Activated T-helper 17 cell treated with anti-CD3 and anti-CD28 coated beads, Interleukin-2, amount 50 U/mL, for 72 hours (primary cell): ENCODE results near the gene B4GALNT4. TPM values are rescaled to one million over a fixed set of nuclear protein-coding genes. Genes with fewer than 3 reads are reported as not detected.
"Not testable (repeated sequence)": the region's sequence is repeated elsewhere in the genome, so short reads cannot be mapped to it uniquely, and the experiment has no call there.

Source experiments
- ATAC-seq: fragments of 150-1000 bp; cut with Tn5 transposase; replicated peaks from 2 replicates; pipeline ENCODE4 v1.10.0; 2021; ENCODE audit warnings: mild to moderate bottlenecking, moderate library complexity
- H3K27ac Mint-ChIP-seq: one replicate; pipeline ENCODE4 v1.8.0; 2022; ENCODE audit warnings: mixed read lengths
- H3K27me3 Mint-ChIP-seq: one replicate; pipeline ENCODE4 v1.8.0; 2022; ENCODE audit warnings: mixed read lengths
- H3K36me3 Mint-ChIP-seq: one replicate; pipeline ENCODE4 v1.8.0; 2022; ENCODE audit warnings: low read depth, mild to moderate bottlenecking, mixed read lengths
- H3K4me1 Mint-ChIP-seq: one replicate; pipeline ENCODE4 v1.8.0; 2022; ENCODE audit warnings: mixed read lengths
- H3K4me3 Mint-ChIP-seq: one replicate; pipeline ENCODE4 v1.8.0; 2022; ENCODE audit warnings: mild to moderate bottlenecking, mixed read lengths
- H3K9me3 Mint-ChIP-seq: one replicate; pipeline ENCODE4 v1.8.0; 2022; ENCODE audit warnings: mixed read lengths
- total RNA-seq, 2 donors: library from RNA; stranded (reverse); gene quantifications; one replicate each; pipeline ENCODE4 v1.2.3, GENCODE V29; 2022

Gene B4GALNT4
- total RNA-seq, 2 donors from 2014 or later = 1.4 to 9.4 TPM

DNA sequence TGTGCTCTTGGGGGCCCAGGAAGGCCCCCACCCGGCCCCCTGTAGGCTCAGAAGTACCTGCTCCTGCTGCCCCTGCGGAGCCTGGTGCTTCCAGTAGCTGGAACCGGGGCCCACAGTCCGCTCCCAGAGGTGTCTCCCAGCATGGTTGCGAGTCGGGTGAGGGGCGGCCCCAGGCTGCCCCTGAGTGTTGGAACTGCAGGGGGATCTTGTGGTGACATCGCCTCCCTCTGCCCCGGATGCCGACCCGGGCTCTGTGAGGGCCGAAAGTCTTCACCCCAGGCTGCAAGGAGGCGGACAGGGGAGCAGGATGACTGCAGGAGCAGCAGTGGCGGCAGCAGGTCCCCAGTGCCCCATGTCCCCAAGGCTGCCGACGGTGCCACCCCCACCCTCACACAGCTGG, 15.2 kb downstream of the B4GALNT4 start:
- peaks cover 6% of the 10 kb centered on the region for H3K9me3 Mint-ChIP-seq
- no peak overlapping the region for H3K27ac Mint-ChIP-seq
- no peaks in the 10 kb centered on the region for H3K36me3 Mint-ChIP-seq
- H3K4me1 Mint-ChIP-seq = peaks cover 4% of the 10 kb centered on the region
- peaks cover 3% of the 10 kb centered on the region for H3K27me3 Mint-ChIP-seq
- ATAC-seq = no peak
- no peak overlapping the region for H3K4me3 Mint-ChIP-seq

DNA sequence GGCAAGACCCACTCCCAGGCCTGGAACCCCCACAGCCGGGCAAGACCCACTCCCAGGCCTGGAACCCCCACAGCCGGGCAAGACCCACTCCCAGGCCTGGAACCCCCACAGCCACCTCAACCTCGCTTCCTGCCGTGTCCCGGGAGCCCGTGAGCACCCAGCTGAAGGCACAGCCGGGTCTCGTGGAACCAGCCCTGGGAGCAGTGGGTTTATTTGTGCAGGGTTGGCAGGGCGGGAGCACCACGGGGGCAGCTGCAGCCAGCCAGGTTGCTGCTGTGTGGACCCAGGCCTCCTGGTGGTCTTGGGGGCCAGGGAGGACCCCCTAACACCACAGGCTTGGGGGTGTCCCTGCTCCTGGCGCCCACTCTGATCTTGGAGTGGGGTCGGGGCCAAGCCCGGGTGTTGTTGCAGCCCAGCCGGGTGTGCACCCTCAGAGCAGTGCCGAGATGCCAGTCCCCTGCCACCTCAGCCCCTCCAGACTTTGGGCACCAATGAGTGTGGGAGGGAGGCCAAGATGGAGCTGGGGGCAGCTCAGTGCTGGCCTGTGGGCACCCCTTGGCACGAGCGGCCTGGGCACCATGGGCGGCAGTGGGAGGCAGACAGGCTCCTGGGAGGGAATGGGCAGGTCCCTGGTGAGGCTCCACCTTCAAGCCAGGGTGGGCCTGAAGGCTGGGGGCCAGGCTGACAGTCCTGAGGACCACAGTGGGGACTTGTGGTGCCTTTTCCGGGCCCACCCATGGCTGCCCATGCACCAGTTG, 16.5 kb downstream of the B4GALNT4 start:
- peaks cover 6% of the 10 kb centered on the region for H3K9me3 Mint-ChIP-seq
- H3K27ac Mint-ChIP-seq = no peak overlapping the region
- ATAC-seq = no peak
- H3K4me3 Mint-ChIP-seq = no peak overlapping the region
- H3K36me3 Mint-ChIP-seq = no peaks in the 10 kb centered on the region
- H3K27me3 Mint-ChIP-seq = peaks cover 3% of the 10 kb centered on the region
- peaks cover 4% of the 10 kb centered on the region for H3K4me1 Mint-ChIP-seq

DNA sequence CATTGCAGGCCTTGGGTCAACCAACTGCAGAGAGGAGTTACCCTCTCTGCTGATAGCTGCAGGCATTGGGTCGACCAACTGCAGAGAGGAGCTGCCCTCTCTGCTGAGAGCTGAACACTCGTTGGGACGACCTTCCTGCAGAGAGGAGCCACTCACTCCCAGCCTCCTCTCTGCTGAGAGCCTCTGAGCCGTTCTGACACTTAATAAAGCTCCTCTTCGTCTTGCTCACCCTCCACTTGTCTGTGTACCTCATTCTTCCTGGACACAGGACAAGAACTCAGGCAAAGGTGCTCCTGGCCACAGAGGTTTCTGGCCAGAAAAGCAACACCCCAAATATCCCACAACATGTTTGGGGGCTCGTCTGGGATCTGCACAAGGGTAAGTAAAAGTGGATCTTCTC, 17.2 kb downstream of the B4GALNT4 start:
- ATAC-seq = no peak
- Mint-ChIP-seq H3K4me3 (no peak overlapping the region), H3K9me3 (peaks cover 6% of the 10 kb centered on the region), H3K27me3 (peaks cover 3% of the 10 kb centered on the region), H3K36me3 (no peaks in the 10 kb centered on the region), H3K4me1 (peaks cover 4% of the 10 kb centered on the region), H3K27ac (no peak overlapping the region)

DNA sequence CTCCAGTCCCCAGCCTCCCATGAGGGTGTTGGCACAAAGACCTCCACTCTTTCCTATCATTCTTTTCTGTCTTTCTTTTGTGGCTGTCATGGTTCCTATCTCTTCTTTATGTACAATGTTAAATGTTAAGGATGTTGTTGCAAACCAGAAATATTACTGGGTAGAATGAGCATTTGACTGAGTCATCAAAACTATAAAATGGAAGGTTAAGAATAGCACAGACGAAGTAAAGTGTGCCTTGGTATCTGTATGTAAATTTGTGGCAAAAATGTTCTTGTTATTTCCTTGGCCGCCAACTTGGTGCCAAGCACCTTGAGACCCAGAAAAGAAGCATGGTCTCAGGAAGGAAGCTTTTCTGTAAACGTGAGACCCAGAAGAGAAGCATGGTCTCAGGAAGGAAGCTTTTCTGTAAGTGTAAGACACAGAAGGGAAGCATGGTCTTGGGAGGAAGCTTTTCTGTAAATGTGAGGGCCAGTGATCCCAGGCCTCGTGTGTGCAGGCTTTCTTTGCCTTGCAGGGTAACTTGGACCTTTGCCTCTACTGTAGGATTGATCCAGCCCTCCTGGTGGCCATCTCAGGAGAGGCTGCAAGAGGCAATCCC, 18.0 kb downstream of the B4GALNT4 start:
- H3K4me3 Mint-ChIP-seq = no peak overlapping the region
- ATAC-seq = no peak
- H3K27me3 Mint-ChIP-seq = no peaks in the 10 kb centered on the region
- peaks cover 4% of the 10 kb centered on the region for H3K4me1 Mint-ChIP-seq
- H3K36me3 Mint-ChIP-seq = no peaks in the 10 kb centered on the region
- no peak overlapping the region for H3K27ac Mint-ChIP-seq
- H3K9me3 Mint-ChIP-seq = peaks cover 6% of the 10 kb centered on the region

DNA sequence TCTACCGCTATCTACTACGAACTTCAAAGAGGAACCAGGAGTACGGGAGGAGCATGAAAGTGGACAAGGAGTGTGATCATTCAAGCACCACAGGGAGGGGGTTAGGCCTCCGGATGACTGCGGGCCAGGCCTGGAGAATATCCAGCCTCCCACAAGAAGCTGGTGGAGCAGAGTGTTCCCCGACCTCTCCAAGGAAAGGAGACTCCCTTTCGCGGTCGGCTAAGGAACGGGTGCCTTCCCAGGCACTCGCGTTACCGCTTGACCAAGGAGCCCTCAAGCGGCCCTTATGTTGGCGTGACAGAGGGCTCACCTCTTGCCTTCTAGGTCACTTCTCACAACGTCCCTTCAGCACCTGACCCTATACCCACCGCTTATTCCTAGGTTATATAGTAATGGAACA, 20.1 kb downstream of the B4GALNT4 start:
- ATAC-seq, H3K36me3 Mint-ChIP-seq, H3K4me3 Mint-ChIP-seq, H3K27me3 Mint-ChIP-seq, H3K9me3 Mint-ChIP-seq, H3K27ac Mint-ChIP-seq, H3K4me1 Mint-ChIP-seq: not testable (repeated sequence)

DNA sequence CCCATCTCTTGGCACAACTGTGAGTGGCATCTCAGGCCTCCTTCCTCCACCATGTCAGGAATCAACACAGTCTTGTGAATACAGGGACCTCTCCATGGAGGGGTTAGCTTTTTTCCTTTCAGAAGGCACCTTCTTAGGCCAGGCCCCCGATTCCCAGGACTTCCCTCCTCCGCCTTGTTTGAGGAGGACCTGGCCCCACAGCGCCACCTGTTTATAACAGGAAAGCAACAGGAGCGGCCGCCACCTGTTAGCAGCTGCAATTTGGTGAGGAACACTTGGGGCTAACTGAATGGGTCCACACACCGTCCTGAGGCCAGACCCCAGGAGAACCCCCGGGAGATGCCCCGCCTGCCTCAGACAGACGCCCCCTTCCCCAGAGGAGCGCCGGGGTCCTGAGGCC, 20.9 kb downstream of the B4GALNT4 start:
- Mint-ChIP-seq H3K27me3 (no peaks in the 10 kb centered on the region), H3K27ac (no peak overlapping the region), H3K36me3 (no peaks in the 10 kb centered on the region), H3K4me1 (peaks cover 4% of the 10 kb centered on the region), H3K4me3 (no peak overlapping the region), H3K9me3 (peaks cover 6% of the 10 kb centered on the region)
- no peak for ATAC-seq

DNA sequence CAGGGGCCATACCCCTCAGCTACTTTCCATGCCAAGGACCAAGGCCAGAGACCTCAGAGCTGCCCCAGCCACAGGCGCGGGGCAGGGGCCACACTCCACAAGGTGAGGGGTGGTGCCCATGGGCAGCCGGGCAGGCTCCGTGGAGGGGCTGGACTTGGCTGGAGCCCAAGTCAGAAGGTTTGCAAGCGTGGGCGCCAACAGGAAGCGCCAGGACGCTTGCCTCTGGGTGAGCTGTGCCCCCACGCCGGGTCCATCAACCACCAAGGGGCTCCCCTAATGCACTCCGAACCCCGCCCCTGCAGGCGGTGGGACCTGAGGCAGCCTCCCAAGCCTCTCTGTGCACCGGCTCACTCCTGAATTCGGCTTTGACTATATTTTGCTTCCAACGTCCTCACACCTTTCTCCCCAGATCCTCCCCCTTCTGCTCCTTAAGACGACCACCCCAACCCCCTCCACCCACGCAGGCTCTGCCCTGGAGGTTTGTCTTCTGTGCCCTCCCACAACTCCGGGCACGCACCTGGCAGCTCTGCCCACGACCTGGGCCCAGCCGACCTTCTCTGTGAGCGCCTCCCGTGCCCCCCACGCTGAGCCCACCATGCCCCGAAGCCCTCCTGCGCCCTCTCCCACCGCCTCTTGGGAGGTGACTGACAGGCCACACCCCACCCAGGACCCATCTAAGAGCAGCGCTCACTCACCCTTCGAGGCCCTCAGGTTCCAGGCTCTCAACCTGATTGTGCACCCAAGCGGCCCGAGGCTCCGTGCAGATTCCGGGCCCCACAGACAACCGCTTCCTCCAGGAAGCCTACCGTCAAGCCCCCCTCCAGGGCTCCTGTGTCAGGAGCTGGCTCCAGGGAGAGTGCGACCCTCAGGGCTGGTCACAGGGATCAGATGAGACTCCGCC, 22.1 kb downstream of the B4GALNT4 start:
- peaks cover 4% of the 10 kb centered on the region for H3K4me1 Mint-ChIP-seq
- no peak overlapping the region for H3K4me3 Mint-ChIP-seq
- H3K27me3 Mint-ChIP-seq = no peaks in the 10 kb centered on the region
- H3K9me3 Mint-ChIP-seq = peaks cover 6% of the 10 kb centered on the region
- H3K36me3 Mint-ChIP-seq = no peaks in the 10 kb centered on the region
- no peak for ATAC-seq
- no peak overlapping the region for H3K27ac Mint-ChIP-seq

DNA sequence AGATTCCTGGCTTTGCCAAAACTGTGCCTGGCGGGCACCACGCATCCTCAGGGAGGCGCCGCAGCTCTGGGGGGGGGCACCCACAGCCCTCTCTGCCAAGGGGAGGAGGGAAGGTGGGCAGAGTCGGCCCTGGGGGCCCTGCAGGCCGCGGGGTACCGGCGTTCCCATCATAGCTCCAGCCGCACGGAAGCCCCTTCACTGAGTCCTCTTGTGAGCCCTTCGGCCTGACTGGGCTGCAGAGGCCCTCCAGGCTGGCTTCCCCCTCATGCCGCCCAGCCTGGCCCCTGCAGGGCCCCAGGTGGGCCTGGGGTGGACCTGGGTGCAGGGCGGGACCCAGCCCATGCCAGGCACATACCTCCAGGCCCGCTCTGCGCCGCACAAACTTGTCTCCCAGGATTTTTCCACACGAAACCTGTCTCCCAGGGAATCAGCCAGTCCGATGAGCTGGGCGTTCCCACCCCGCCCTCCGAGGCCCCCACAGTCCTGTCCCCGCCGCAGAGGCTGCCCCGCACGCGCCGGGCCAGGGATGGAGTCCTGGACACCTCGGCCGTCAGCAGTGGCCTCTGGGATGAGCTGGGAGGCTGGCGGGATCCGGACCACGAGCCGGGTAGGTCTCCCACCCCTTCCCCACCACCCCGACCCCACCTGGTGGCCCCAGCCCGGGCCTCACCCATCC, 22.9 kb downstream of the B4GALNT4 start:
- peaks cover 2% of the 10 kb centered on the region for H3K4me1 Mint-ChIP-seq
- peaks cover 1% of the 10 kb centered on the region for H3K9me3 Mint-ChIP-seq
- no peak for ATAC-seq
- no peaks in the 10 kb centered on the region for H3K36me3 Mint-ChIP-seq
- H3K4me3 Mint-ChIP-seq = no peak overlapping the region
- H3K27me3 Mint-ChIP-seq = no peaks in the 10 kb centered on the region
- H3K27ac Mint-ChIP-seq = no peak overlapping the region

DNA sequence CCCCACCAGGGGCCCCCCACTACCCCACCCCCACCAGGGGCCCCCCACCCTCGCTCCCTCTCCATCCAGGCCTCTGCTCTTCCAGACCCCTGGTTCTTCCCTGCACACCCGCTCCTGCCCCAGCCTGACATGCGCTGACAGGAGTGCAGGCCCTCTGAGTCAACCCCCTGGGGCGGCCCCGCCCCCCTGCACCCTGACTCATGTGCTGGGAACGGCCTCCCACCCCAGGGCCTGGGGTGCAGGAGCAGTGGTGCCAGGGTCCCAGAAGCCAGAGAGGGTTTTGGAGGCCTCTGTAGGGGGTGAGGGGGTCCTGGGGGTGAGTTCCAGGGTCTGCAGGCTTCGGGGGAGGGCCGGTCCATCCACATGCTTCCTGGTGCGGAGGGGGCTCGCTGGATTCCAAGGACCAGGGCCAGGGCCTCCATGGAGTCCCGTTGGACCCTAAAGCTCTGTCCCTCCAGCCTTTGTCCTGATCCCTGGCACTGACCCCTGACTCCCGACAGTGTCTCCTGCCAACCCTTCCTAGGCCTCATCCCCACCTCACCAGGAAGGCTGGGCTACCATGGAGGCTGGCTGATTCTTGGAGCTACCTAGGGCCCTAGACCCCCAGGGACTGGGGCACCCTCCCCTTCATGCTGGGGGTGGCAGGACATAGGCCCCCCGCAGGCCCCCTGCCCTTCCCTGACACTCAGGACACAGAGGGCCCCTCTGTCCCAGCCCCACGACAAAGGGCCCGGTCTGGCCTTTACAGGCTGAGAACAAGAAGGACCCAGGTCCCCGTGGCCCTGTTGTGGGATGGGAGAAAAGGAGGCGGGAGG, 24.1 kb downstream of the B4GALNT4 start:
- H3K36me3 Mint-ChIP-seq = no peaks in the 10 kb centered on the region
- ATAC-seq = peak; percentile 48
- no peak overlapping the region for H3K27ac Mint-ChIP-seq
- no peaks in the 10 kb centered on the region for H3K27me3 Mint-ChIP-seq
- H3K4me1 Mint-ChIP-seq = no peaks in the 10 kb centered on the region
- H3K9me3 Mint-ChIP-seq = no peaks in the 10 kb centered on the region
- no peak overlapping the region for H3K4me3 Mint-ChIP-seq

DNA sequence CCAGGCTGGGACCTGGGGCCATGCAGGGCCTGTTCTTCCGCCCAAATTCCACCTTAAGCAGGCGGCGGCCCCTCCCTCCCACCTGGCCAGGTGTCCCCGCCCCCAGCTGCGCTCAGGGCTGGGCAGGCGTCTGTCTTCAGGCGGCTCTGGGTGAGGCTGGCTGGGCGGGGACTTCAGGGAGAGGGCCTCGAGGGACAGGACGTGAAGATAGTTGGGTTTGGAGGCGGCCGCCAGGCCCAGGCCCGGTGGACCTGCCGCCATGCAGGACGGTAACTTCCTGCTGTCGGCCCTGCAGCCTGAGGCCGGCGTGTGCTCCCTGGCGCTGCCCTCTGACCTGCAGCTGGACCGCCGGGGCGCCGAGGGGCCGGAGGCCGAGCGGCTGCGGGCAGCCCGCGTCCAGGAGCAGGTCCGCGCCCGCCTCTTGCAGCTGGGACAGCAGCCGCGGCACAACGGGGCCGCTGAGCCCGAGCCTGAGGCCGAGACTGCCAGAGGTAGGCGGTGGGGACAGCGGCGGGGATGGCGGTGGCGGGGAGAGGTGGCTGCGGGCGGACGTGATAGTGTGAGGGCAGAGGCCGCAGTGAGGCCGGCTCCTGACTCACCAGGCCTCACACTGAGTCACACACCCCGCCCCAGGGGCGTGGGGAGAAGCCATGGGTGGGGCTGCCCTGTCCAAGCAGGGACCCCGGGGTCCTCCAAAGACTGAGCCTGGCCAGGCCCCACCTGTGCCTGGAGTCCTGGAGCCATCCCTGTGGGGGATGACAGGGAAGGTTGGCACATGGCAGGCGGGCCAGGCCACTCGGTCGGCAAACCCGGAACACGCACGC, 24.9 kb downstream of the B4GALNT4 start, which contains the start of gene PKP3:
Gene PKP3, plus strand, starts transcription at position 176 of the 824 bp plus-strand sequence. Its CDS starts 84 bp downstream, at position 260.
- H3K9me3 Mint-ChIP-seq = no peaks in the 10 kb centered on the region
- no peaks in the 10 kb centered on the region for H3K27me3 Mint-ChIP-seq
- no peak within 1 kb of the TSS for H3K4me3 Mint-ChIP-seq
- H3K4me1 Mint-ChIP-seq = no peaks in the 10 kb centered on the region
- peak; percentile 59 for ATAC-seq
- no peak within 1 kb of the TSS for H3K27ac Mint-ChIP-seq
- H3K36me3 Mint-ChIP-seq = no peaks in the 10 kb centered on the region

DNA sequence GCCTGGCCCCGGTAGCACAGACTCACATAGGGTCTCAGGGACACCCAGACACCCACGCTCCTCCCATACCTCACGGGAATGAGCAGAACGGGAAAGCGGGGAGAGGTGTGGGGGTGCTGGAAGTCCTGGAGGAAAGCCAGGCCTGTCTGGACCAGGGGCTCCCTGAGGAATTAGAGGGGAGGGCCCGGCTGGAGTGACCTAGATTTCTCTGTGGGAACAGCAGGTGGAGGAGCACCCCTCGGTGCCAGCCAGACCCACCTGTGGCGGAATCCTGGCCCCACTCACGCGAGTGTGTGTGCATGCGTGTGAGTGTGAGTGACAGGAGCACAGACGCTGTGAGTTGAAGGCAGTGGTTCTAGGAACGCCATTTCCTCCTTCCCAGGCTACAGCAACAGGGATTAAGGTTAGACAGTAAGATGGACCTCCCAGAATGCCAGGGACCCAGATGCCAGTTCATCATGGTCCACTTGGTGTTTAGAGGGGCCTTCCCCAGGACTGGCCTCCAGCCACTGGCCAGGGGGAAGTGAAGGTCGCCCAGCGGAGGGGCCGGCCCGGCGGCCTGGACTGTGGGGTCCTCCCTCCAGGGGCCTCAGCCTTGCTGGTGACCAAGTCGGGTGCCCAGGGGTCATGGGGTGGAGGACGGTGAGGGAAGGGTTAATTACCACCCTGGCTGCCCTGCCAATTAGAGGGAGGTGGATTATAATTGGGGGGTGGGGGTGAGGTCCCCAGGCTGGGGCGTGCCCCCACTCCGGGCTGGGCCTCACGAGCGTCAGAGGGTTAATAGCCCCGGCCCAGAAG, 25.8 kb downstream of the B4GALNT4 start:
- no peak overlapping the region for H3K27ac Mint-ChIP-seq
- no peak overlapping the region for H3K4me3 Mint-ChIP-seq
- ATAC-seq = no peak
- H3K36me3 Mint-ChIP-seq = no peaks in the 10 kb centered on the region
- H3K9me3 Mint-ChIP-seq = no peaks in the 10 kb centered on the region
- H3K4me1 Mint-ChIP-seq = no peaks in the 10 kb centered on the region
- no peaks in the 10 kb centered on the region for H3K27me3 Mint-ChIP-seq

DNA sequence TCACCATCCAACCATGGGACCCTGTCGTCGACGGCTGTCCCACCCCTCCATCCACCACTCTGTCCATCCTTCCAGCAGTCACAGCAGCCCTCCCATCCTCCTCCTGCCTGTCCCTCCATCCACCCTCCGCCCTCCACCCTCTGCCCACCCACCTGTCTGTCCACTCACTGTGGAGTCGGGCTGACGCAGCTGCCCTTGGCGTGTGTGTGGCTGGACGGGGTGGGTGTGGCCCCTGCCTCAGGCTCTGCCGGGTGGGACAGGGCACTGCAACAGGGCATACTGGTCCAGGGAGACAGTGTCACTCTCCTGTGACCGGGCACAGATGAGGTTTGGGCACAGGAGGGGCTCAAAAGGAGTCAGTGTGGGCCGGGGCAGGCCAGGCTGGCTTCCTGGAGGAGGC, 26.6 kb downstream of the B4GALNT4 start:
- Mint-ChIP-seq H3K4me3 (no peak overlapping the region), H3K9me3 (no peaks in the 10 kb centered on the region), H3K27me3 (no peaks in the 10 kb centered on the region), H3K27ac (no peak overlapping the region), H3K36me3 (no peaks in the 10 kb centered on the region), H3K4me1 (no peaks in the 10 kb centered on the region)
- no peak for ATAC-seq
